ENCODE measurements around the gene CCDC175.

Gene CCDC175

DNA sequence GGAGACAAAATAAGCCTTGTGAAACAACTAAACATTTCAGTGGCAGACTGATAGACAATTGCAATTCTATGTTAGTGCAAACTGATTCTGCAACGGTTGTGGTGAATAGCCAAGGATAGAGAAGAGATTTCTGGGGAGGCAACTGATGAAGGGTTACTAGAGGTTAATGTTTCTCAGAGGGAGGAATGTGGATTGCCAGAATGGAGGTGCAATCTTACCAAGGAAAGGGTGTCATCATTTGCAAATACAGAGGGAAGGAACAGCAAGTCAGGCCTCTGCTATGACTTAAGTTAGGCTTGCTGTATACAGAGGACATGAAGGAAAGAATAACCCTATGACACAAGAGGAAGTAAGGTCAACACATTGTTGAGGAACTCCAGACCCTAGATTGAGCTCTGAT is 35.8 kb downstream of the CCDC175 start:
- DNase-seq = no peak

GRCh38 chr14:59538936-59539335 is 37.7 kb downstream of the CCDC175 start:
- DNase-seq = no peak

DNA sequence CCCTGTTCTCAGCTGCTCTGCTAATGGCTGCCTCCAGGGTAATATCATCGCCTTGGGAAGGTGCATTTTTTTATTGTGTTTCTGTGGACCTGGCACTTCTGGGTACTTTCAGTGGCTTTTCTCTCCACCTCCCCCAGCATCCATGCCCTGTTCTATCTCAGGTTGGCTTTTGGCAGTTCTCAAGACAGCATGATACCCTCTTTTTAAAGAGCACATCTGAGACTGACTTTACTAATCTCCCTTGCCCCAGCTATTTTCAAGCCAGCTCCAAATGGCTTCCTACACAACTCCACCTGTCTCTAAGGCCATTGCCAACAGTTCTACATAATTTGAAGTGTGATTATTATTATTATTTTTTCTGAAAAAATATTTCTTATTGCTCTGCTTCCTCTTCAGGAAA is 39.1 kb downstream of the CCDC175 start:
- DNase-seq = no peak

- DNase-seq = no peak
These were observed 42.1 kb downstream of the CCDC175 start for GRCh38 chr14:59534361-59534987.

DNA sequence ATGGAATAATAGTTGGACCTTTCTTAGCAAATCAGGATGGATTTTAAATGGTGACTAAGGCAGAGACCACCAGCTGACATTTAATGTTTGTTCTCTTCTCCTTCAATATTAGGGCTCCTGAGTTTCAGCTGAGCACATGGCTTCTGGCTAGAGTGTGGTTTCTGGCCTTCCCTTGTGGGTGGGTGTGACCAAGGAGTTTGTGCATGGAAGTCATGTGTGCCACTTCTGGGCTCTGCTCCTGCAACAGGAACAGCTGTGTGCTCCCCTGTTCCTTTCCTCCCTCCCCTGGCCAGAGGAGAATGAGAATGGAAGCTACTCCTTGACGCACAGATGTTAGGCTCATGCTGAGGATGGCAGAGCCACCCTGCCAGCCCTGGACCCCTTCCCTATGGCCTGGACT is 44.2 kb downstream of the CCDC175 start:
- no peak for DNase-seq

DNA sequence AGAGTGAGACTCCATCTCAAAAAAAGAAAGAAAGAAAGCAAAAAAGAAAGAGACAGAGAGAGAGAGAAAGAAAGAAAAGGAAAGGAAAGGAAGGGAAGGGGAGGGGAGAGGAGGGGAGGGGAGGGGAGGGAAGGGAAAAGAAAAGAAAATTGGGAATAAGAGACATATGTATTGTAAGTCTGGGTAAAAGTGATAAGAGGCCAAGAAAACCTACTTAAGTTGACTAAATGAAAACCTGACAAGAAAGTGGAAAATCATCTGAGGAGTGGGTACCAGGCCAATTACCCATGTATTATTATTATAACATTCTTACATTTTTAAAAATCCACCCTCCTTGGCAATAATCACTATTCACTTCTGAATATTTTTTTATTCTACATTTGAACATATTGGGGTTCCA is 46.3 kb downstream of the CCDC175 start:
- DNase-seq = no peak

GRCh38 chr14:59529189-59529588 is 47.4 kb downstream of the CCDC175 start:
- DNase-seq = no peak

DNA sequence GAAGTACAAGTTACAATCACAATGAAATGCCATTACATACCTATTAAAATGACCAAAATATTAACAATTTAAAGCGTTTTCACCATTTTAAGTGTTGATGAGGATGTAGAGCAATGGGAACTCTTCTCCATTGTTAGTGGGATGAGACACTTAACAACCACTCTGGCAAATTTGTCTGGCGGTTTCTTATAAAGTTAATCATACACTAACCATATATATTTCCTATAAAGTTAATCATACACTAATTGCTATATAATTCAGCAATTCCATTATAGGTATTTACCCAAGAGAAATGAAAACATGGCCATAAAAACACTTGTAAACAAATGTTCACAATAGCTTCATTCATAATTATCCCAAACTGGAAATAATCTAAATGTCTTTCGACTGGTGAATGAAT is 56.4 kb downstream of the CCDC175 start:
- no peak for DNase-seq

- peak in 2 of 51 donors; percentile 0 to 2 for DNase-seq
These were observed 64.6 kb downstream of the CCDC175 start for GRCh38 chr14:59511916-59512575.

GRCh38 chr14:59510966-59511365 is 65.6 kb downstream of the CCDC175 start:
- no peak for DNase-seq

DNA sequence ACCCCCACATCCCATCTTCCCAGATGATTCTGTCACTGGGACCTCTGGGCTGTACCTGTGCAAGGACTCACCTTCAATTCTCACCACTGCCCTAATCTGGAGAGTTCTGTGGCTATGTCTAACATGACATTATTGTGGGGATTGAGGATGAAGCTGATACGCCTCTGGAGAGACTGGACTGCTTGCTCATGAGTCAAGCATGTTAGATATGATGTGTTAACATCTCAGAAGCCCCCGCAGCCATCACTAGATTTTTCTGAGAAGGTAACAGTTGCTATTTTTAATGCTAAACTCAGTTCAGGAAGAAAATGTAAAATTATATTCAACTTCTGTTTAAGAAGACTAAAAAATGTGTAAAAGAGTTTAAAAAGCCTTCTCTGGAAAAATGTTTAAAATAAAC is 66.6 kb downstream of the CCDC175 start:
- DNase-seq = no peak

GRCh38 chr14:59509101-59509500 is 67.5 kb downstream of the CCDC175 start:
- DNase-seq = no peak

GRCh38 chr14:59507752-59508103 is 68.9 kb downstream of the CCDC175 start:
- DNase-seq = no peak

GRCh38 chr14:59507063-59507751 is 69.4 kb downstream of the CCDC175 start:
- DNase-seq = peak in 17 of 51 donors; percentile 2 to 46 (median 6)

GRCh38 chr14:59503256-59503655 is 73.4 kb downstream of the CCDC175 start:
- DNase-seq = no peak

DNA sequence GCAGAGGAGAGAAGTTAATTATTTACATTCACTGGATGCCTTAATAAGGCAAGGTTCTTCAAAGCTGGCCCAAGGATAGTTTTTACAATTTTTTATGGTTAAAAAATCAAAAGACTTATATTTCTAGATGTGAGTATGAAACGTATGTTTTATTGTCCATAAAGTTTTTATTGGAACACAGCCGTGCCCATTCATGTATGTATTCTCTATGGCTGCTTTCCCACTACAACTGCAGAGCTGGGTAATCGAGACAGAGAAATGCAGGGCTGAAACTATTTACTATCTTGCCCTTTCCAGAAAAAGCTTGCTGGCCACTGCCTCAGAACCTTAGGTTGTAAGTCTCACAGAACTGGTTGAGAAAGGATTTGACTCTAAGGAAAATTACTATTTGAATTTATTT is 75.9 kb downstream of the CCDC175 start:
- DNase-seq = no peak

- no peak for DNase-seq
These were observed 84.2 kb downstream of the CCDC175 start for GRCh38 chr14:59492384-59492783.

DNA sequence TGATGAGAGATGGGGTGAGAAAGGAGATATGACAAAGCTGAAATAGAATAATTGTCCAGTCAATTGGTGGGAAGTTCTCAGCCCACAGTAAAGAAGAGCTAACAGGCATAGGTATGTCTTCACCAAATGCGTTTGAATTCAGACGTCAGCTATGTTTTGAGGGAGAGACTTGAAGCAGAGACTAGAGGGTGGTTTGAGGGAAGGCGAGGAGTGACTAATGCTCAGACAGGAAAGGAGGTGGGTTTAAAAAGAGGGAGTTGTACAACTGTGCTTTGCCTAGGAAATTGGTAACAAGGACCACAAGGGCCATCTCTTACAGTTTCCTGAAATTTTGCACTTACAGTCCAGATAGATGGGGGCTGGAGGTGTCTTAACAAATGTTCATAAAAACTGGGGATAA is 85.9 kb downstream of the CCDC175 start:
- DNase-seq = no peak

DNA sequence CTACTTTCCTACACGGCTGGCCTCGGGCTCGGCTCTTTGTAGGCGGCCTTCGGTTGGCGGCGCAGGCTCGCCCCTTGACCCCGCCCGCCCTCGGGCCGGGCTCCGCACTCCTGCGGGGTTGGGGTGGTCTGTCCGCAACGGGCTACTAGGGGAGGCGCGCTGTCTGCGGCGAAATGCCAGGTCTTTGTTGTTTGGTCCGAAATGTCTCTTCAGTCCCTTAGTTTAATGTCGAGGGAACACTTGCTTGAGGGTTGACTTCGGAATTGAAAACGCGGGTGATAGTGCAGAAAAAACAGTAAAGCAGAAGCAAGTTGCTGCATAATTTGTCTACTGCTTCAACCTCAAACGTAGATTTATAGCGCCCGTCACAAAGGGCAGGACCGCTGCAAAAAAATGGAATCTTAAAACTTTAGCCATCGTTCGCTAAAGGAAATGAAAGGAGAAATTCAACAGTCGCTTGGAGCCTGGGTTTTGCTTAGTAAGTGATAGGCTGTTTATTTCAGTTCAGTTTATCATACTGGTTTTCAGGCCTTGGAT is 91.9 kb downstream of the CCDC175 start:
- no peak for DNase-seq

GRCh38 chr14:59483819-59484638 is 92.6 kb downstream of the CCDC175 start, which contains the start of the genes JKAMP and L3HYPDH:
JKAMP (plus strand) TSS chr14:59484517; CDS start chr14:59484590, 73 bp downstream.
L3HYPDH (minus strand) TSS chr14:59484408; CDS start chr14:59484316, 92 bp downstream.
- peak; percentile 80 to 98 (median 93) for DNase-seq

DNA sequence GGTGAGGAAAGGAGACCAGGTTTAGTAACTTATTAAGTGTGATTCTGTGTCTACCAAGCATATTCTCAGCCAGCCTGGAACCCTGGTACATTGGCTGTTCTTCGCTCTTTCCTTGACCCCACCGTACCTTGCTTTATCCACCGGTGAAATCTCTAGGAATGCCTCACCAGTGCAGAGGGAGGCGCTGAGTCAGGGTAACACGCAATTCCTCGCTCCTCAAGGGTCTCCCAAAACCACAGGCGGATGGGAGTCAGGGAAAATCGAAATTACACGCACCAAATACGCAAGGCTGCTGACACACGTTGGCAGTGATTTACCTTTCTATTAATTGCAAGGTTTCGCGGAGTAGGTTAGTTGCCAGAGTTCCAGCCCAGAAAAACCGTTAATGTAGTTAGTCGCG is 93.2 kb downstream of the CCDC175 start:
- peak in 5 of 51 donors; percentile 7 to 74 (median 37) for DNase-seq
